ENCODE measurements around the gene SCUBE1. TPM values are rescaled to one million over a fixed set of nuclear protein-coding genes. Genes with fewer than 3 reads are reported as not detected.
A peak's percentile ranks its signal among the peaks of the same experiment; 100 is the strongest.

The SCUBE1 gene
- total and polyA plus RNA-seq, 4 donors = 1.6 to 7.9 (median 5.0) TPM

DNA sequence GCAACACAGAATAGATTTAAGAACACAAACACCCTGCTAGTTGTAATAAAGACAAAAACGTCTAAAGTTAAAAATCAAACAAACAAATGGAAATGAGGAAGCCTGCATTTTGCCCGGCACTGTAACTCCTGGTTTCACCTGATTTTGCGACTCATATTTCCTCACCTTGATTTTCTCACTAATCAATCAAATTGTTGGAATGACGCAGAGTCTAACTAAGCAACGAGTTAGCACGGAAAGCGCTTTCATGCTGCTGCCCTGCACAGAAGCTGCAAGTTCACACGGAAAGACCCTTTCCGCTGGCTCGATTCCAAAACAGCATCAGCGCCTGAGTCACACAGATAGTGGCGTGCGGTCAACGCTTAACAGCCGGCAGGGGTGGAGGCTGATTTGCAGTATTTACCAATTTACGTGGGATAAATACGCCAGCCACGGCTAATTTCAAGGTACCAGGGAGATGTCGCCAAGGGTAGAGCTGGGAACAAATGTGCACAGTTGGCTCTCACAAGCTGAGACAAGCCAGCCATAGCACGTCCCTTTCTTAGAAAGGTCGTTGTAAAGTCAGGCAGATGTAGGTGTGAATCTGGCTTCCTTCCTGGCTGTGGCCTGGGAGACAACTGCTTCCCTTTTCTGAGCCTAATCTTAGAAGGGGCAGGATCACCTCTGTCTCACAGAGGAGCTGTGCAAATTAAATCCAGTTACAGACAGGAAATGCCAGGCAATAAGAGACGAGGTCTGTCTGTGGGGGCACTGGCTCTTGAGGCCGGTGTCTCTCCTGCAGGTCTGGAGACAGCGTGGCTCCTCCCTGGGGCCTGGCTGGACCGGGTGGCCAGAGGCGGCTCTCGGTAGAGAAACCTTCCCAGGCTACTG, 79.3 kb downstream of the SCUBE1 start:
- no peaks in the 10 kb centered on the region for H3K9me3 ChIP-seq (ENCODE audit: control insufficient read depth in 4 of 4, insufficient read depth in 3 of 4, low read length in 3 of 4)
- DNase-seq = peak; percentile 89 to 95 (median 93)
- no peaks in the 10 kb centered on the region for H3K36me3 ChIP-seq (ENCODE audit: control insufficient read depth in 4 of 4, insufficient read depth in 4 of 4, low read length in 4 of 4)
- H3K9ac ChIP-seq (ENCODE audit: insufficient read depth in 1 of 2, low read length in 2 of 2) = peak overlapping the region in 1 of 2 donors; percentile 56
- no peak for ATAC-seq (ENCODE audit: insufficient read depth, low FRiP score)
- H3K4me1 ChIP-seq (ENCODE audit: control insufficient read depth in 5 of 5, insufficient read depth in 5 of 5, low read length in 5 of 5) = peaks cover 2 to 44% (median 17%) of the 10 kb centered on the region in 5 donors
- peak overlapping the region in 1 of 2 donors; percentile 68 for H3K27ac ChIP-seq (ENCODE audit: low read depth in 1 of 2, low read length in 1 of 2)
- 4 to 16% methylated on average over 27 of the region's 27 CpGs for WGBS, 2 donors
- no peak overlapping the region for H3K4me3 ChIP-seq
- H3K27me3 ChIP-seq (ENCODE audit: control insufficient read depth in 3 of 3, insufficient read depth in 3 of 3, low read length in 2 of 3) = peaks cover 0 to 15% (median 11%) of the 10 kb centered on the region in 3 donors
- TF ChIP-seq, protein P1, sequence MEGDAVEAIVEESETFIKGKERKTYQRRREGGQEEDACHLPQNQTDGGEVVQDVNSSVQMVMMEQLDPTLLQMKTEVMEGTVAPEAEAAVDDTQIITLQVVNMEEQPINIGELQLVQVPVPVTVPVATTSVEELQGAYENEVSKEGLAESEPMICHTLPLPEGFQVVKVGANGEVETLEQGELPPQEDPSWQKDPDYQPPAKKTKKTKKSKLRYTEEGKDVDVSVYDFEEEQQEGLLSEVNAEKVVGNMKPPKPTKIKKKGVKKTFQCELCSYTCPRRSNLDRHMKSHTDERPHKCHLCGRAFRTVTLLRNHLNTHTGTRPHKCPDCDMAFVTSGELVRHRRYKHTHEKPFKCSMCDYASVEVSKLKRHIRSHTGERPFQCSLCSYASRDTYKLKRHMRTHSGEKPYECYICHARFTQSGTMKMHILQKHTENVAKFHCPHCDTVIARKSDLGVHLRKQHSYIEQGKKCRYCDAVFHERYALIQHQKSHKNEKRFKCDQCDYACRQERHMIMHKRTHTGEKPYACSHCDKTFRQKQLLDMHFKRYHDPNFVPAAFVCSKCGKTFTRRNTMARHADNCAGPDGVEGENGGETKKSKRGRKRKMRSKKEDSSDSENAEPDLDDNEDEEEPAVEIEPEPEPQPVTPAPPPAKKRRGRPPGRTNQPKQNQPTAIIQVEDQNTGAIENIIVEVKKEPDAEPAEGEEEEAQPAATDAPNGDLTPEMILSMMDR (IDR thresholded peaks at IDR 0.05; ENCODE audit: control extremely low read depth, extremely low read depth) = no peak

DNA sequence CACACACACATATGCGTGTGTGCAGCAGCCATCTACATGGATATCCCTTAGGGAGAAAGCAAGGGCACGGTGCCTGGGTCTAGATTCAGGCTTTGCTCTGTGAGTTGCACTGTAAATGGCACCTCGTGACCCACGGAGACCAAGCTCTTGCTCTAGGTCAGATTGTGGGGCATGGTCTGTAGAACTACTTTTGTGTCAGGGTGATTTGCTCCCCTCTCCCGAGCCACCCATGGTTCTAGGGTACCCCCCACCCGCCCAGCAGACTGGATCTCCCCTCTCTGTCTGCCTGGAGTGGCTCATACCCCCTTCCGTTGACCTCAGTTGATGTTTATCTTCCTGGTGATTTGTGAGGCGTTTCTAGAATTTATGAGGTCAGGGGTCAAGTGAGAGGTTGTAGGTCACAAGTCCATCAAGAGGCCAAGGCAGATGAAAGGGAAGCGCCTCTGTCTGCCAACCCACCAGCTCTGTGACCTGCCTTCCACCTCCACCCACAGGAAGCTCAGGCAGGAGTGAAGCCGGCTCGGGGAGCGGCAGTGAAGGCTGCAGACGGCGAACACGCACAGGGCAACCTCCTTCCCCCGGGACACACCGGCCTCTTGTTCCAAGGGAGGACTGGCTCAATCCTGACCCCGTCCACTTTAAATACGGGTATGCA, 80.1 kb downstream of the SCUBE1 start:
- no peak for ATAC-seq (ENCODE audit: insufficient read depth, low FRiP score)
- no peaks in the 10 kb centered on the region for H3K9me3 ChIP-seq (ENCODE audit: control insufficient read depth in 4 of 4, insufficient read depth in 3 of 4, low read length in 3 of 4)
- no peak overlapping the region for H3K9ac ChIP-seq (ENCODE audit: insufficient read depth in 1 of 2, low read length in 2 of 2)
- peaks cover 0 to 15% (median 11%) of the 10 kb centered on the region in 3 donors for H3K27me3 ChIP-seq (ENCODE audit: control insufficient read depth in 3 of 3, insufficient read depth in 3 of 3, low read length in 2 of 3)
- no peaks in the 10 kb centered on the region for H3K36me3 ChIP-seq (ENCODE audit: control insufficient read depth in 4 of 4, insufficient read depth in 4 of 4, low read length in 4 of 4)
- peak in 2 of 3 donors; percentile 43 to 45 for DNase-seq
- H3K27ac ChIP-seq (ENCODE audit: low read depth in 1 of 2, low read length in 1 of 2) = peak overlapping the region in 1 of 2 donors; percentile 22
- TF ChIP-seq, protein P1 (IDR thresholded peaks at IDR 0.05; ENCODE audit: control extremely low read depth, extremely low read depth) = no peak
- H3K4me3 ChIP-seq = no peak overlapping the region
- peaks cover 2 to 44% (median 17%) of the 10 kb centered on the region in 5 donors for H3K4me1 ChIP-seq (ENCODE audit: control insufficient read depth in 5 of 5, insufficient read depth in 5 of 5, low read length in 5 of 5)
- 30 to 43% methylated on average over 19 of the region's 19 CpGs for WGBS, 2 donors

DNA sequence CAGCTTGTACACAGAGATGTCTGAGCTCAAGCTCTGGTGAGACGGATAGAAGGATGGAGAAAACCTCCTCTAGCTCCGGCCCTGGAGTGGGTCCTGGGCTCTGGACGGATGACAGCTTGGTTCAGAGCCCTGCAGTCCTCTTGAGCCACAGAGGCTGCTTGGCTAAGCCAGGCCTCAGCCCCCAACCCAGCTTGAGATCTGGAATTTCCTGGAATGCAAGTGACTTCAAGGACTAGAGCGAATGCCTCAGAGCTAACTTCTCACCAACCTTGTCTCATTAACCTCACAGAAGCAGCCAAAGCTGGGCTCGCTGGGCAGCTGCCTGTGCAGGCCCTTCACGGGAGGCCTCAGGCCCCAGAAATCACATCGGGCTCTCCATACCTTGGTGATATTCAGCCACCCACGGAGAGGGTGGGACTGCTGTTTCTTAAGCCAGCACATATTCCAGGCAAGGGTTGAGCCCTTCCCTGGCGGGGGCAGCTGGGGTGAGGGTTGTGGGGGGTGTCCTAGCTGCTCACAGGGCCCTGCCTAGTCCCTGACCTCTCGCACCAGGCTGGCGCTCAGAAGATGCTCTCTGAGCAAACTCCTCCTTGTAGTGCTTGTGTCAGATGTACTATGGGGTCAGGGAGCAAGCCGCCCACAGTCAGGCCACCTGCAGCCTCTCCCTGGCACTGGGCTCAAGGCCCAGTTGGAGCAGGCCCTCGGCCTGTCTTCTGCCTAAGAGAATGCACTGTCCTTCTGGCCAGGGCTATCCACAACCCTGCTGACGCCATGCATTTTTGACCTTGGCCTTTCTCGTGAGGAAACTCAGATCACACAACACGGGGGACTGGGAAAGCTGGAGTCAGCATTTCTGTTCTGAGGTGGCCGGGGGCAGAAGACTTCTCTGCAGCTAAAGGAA, 82.6 kb downstream of the SCUBE1 start:
- Histone ChIP-seq H3K9me3 (ENCODE audit: control insufficient read depth in 4 of 4, insufficient read depth in 3 of 4, low read length in 3 of 4) (no peaks in the 10 kb centered on the region), H3K4me3 (no peak overlapping the region), H3K36me3 (ENCODE audit: control insufficient read depth in 4 of 4, insufficient read depth in 4 of 4, low read length in 4 of 4) (no peaks in the 10 kb centered on the region), H3K27me3 (ENCODE audit: control insufficient read depth in 3 of 3, insufficient read depth in 3 of 3, low read length in 2 of 3) (peaks cover 0 to 15% (median 8%) of the 10 kb centered on the region in 3 donors), H3K27ac (ENCODE audit: low read depth in 1 of 2, low read length in 1 of 2) (peak overlapping the region in 1 of 2 donors; percentile 4), H3K4me1 (ENCODE audit: control insufficient read depth in 5 of 5, insufficient read depth in 5 of 5, low read length in 5 of 5) (peaks cover 2 to 44% (median 17%) of the 10 kb centered on the region in 5 donors), H3K9ac (ENCODE audit: insufficient read depth in 1 of 2, low read length in 2 of 2) (no peak overlapping the region)
- TF ChIP-seq, protein P1 (IDR thresholded peaks at IDR 0.05; ENCODE audit: control extremely low read depth, extremely low read depth) = no peak
- DNase-seq = peak; percentile 51 to 64 (median 53)
- 77 to 85% methylated on average over 17 of the region's 17 CpGs for WGBS, 2 donors
- no peak for ATAC-seq (ENCODE audit: insufficient read depth, low FRiP score)
